Muscle of leg (tissue), 11 donors: ENCODE results near the gene MLEC. TPM values are rescaled to one million over a fixed set of nuclear protein-coding genes. Genes with fewer than 3 reads are reported as not detected.
A peak's percentile ranks its signal among the peaks of the same experiment; 100 is the strongest.

ENCODE experiments used
- DNase-seq: peaks from one replicate; pipeline ENCODE4 v3.0.0; 2013
- H3K27ac ChIP-seq: one replicate; pipeline ENCODE4 v1.5.1; 2013; ENCODE audit warnings: mild to moderate bottlenecking, low read length, control low read depth
- H3K27me3 ChIP-seq: one replicate; pipeline ENCODE4 v1.6.1; 2013; ENCODE audit warnings: low read length; ENCODE audit not compliant: control insufficient read depth, insufficient read depth
- H3K36me3 ChIP-seq: one replicate; pipeline ENCODE4 v1.6.1; 2013; ENCODE audit warnings: low read length; ENCODE audit not compliant: control insufficient read depth, insufficient read depth
- H3K4me1 ChIP-seq: one replicate; pipeline ENCODE4 v1.6.1; 2013; ENCODE audit warnings: low read length; ENCODE audit not compliant: control insufficient read depth, insufficient read depth
- H3K4me3 ChIP-seq: one replicate; pipeline ENCODE4 v1.5.1; 2013; ENCODE audit warnings: low read length, control low read depth
- H3K9me3 ChIP-seq: replicated peaks from 2 replicates; pipeline ENCODE4 v1.6.1; 2013; ENCODE audit warnings: low read depth, low read length; ENCODE audit not compliant: control insufficient read depth
- WGBS: methylation state at CpG from one replicate; pipeline ENCODE4 v1.1.5; 2013; ENCODE audit warnings: missing lambda C conversion rate; ENCODE audit not compliant: insufficient coverage; 5-methylcytosine and 5-hydroxymethylcytosine counted together
- polyA plus RNA-seq, 8 donors: library from polyadenylated mRNA; unstranded; fragments of 120-200 nt; gene quantifications; one replicate each; pipeline versions ENCODE4 v1.2.1 to v1.2.3, GENCODE V29; 2013; ENCODE audit warnings: inconsistent platforms in 1 of 8, low replicate concordance in 1 of 8; ENCODE audit not compliant: insufficient read length in 8 of 8, insufficient read depth in 1 of 8
- total RNA-seq: library from RNA; stranded (reverse); fragments of 120-200 nt; gene quantifications from one replicate; pipeline ENCODE4 v1.2.4, GENCODE V29; 2013

MLEC gene
- total and polyA plus RNA-seq, 9 donors: 60.5 to 98.4 (median 78.2) TPM

DNA sequence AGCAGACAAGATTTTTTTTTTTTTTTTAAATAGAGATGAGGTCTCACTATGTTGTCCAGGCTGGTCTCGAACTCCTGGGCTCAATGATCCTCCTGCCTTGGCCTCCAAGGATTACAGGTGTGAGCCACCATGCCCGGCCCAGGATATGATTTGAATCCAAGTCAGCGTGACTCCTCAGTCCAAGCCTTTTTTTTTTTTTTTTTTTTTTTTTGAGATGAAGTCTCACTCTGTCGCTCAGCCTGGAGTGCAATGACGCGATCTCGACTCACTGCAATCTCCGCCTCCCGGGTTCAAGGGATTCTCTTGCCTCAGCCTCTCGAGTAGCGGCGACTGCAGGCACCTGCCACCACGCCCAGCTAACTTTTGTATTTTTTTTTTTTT, 39.6 kb upstream of the MLEC start:
- no peak overlapping the region for H3K4me3 ChIP-seq
- H3K27me3 ChIP-seq: peaks cover 60% of the 10 kb centered on the region
- H3K36me3 ChIP-seq: no peaks in the 10 kb centered on the region
- DNase-seq: no peak
- peaks cover 18% of the 10 kb centered on the region for H3K4me1 ChIP-seq
- H3K27ac ChIP-seq: no peak overlapping the region
- WGBS: 93% methylated on average over 3 of the region's 13 CpGs
- H3K9me3 ChIP-seq: no peaks in the 10 kb centered on the region

DNA sequence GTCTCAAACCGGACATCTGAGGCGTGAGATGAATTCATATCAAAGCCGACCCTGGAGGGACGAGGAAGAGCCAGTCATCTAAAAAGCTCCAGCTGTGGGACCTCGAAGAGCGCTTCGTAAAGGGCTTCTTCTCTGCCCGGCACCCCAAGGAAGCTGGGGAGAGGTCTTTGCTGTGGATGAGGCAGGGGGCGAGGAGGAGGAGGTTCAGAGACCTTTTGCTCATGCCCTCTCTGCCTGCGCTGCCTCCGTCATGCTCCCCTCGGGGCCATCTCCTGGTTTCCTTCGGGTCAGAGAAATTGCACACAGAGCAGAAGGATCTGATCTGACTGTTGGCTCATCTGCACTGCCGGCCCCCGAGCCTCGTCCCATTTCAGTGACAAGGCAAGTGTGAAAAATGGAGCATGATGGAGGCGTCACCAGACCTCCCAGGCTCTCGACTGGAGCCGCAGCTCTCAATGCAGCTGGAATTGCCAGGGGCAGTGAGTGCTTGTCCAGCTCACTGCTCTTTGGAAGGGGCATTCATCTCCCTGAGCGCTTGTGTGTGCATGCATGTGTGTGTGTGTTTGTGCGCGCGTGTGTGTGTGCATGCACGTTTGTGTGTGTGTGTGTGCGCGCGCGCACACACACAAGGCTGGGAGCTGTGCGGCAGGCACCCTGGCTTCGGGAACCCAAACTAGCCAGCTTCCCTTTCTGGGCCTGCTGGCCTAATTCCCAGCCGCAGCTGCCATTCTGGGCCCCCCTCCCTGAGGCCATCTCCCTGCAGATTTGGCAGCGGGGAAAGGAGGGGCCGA, 37.3 kb upstream of the MLEC start:
- Histone ChIP-seq H3K9me3 (no peaks in the 10 kb centered on the region), H3K27me3 (peaks cover 38% of the 10 kb centered on the region), H3K4me3 (peak overlapping the region; percentile 27), H3K36me3 (no peaks in the 10 kb centered on the region), H3K27ac (peak overlapping the region; percentile 29), H3K4me1 (peaks cover 26% of the 10 kb centered on the region)
- WGBS: 8% methylated on average over 20 of the region's 33 CpGs
- DNase-seq: peak; percentile 59

DNA sequence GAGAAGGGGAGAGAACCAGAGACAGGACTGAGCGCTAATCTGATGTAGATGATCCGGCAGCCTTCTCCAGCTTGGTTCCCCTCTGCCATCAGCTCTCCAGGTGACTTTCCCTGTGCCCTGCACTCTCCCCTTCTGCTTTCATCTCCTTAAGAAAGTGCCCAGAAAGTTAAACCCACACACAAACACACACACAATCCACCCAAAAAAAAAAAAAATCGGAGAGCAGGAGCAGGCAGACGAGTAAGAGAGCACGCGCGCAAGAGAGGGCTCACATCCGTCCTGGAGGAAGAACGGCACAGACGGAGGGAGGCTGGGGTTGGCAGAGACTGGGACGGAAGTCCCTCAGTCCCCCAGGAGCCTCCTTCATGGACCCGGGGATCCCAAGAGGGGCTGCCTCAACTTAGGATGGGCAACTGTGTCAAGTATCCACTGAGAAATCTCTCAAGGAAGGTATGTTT, 36.7 kb upstream of the MLEC start:
- 41% methylated on average over 11 of the region's 12 CpGs for WGBS
- Histone ChIP-seq H3K4me1 (peaks cover 27% of the 10 kb centered on the region), H3K27ac (peak overlapping the region; percentile 29), H3K36me3 (no peaks in the 10 kb centered on the region), H3K9me3 (no peaks in the 10 kb centered on the region), H3K4me3 (peak overlapping the region; percentile 27), H3K27me3 (peaks cover 32% of the 10 kb centered on the region)
- DNase-seq: no peak

DNA sequence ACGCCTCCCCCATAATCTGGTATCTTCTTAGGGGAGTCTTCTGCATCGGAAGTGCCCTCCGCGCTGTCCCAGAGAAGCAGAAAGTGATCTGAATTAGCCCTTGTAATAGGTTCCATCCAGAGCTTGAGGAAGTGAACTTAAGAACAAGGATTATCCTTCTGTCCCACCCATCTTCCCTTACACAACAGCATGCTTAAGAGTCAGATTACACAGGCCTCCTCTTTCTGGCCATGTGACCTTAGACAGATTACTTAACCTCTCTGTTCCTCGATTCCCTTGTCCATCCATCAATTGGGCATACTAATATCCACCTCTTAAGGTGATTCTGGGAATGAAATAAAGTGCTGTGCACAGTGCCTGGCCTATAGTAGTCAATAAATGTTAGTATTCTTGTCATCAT, 35.1 kb upstream of the MLEC start:
- no peaks in the 10 kb centered on the region for H3K9me3 ChIP-seq
- no peaks in the 10 kb centered on the region for H3K36me3 ChIP-seq
- no peak overlapping the region for H3K27ac ChIP-seq
- H3K4me3 ChIP-seq: no peak overlapping the region
- H3K4me1 ChIP-seq: peaks cover 27% of the 10 kb centered on the region
- WGBS: no CpG with 5 or more reads among the region's 5 CpGs
- DNase-seq: no peak
- H3K27me3 ChIP-seq: peaks cover 22% of the 10 kb centered on the region

DNA sequence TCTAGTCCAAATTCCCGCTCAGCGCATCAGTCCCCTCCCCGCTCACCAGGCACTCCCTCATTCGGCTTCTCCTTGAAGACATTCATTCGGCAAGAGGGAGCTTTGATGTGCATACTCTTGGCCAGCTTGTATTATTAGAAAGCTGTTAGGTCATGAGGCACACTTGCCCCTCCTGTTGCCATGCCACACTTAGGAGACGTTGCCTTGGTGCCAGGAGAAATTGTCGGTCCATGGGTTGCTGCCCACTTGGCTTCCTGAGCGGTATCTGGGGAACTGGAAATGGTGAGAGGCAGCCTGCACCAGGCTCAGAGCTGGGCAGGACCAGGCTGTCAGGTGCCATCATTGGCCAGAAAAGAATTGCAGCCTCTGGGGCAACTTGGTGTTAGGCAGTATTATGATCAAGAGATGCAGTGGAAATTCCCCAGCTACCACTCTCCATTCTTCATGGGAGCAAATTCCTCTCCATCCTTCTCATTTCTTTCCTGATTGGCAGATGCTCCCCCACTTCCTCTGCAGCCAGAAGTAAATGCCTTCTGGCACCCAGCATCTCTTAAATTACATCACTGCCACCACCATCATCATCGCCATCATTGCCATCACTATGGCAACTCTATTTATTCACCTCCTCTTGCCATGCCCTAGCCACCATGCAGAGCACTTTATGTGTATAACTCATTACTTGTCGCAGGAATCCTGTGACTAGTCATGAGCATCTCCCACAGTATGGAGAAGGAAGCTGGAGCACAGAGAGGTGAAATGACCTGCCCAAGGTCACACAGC, 34.1 kb upstream of the MLEC start:
- H3K27ac ChIP-seq: no peak overlapping the region
- no peaks in the 10 kb centered on the region for H3K9me3 ChIP-seq
- H3K4me3 ChIP-seq: no peak overlapping the region
- H3K36me3 ChIP-seq: no peaks in the 10 kb centered on the region
- WGBS: 71% methylated on average over 8 of the region's 10 CpGs
- no peak for DNase-seq
- peaks cover 27% of the 10 kb centered on the region for H3K4me1 ChIP-seq
- H3K27me3 ChIP-seq: peaks cover 21% of the 10 kb centered on the region

DNA sequence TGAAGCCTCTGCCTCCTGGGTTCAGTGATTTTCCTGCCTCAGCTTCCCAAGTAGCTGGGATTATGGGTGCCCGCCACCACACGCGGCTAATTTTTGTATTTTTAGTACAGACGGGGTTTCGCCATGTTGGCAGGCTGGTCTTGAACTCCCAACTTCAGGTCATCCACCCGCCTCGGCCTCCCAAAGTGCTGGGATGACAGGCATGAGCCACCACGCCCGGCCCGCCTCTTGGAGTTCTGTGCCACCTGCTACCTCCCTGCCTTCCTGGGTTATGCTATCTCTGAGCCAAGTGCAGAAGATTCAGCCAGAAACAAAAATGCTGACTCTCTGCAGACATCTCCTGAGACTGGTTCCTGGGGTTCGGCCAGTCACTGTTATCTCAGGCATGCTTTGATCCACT, 33.3 kb upstream of the MLEC start:
- Histone ChIP-seq H3K4me3 (no peak overlapping the region), H3K27me3 (peaks cover 19% of the 10 kb centered on the region), H3K27ac (no peak overlapping the region), H3K36me3 (no peaks in the 10 kb centered on the region), H3K9me3 (no peaks in the 10 kb centered on the region), H3K4me1 (peaks cover 25% of the 10 kb centered on the region)
- 86% methylated on average over 8 of the region's 11 CpGs for WGBS
- DNase-seq: no peak

DNA sequence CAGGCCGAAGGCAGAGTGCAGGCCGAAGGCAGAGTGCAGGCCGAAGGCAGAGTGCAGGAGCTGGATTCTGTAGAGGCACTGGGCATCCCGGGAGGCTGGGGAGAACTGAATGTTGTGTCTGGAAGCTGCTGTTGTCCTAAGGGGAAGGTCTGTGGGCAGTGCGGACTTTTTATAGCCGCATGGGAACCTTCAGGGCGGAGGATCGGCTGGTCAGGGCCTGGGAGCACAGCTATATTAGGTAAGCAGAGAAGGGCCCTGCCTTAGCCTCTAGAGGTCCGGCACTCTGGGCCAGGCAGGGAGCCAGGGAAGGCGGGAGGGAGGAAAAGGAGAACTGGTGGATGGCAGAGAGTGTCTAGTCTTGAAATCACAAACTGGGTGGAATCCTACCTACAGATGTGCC, 32.3 kb upstream of the MLEC start:
- Histone ChIP-seq H3K4me1 (peaks cover 15% of the 10 kb centered on the region), H3K36me3 (no peaks in the 10 kb centered on the region), H3K4me3 (no peak overlapping the region), H3K27me3 (peaks cover 15% of the 10 kb centered on the region), H3K9me3 (no peaks in the 10 kb centered on the region), H3K27ac (no peak overlapping the region)
- DNase-seq: no peak
- WGBS: 62% methylated on average over 9 of the region's 10 CpGs

DNA sequence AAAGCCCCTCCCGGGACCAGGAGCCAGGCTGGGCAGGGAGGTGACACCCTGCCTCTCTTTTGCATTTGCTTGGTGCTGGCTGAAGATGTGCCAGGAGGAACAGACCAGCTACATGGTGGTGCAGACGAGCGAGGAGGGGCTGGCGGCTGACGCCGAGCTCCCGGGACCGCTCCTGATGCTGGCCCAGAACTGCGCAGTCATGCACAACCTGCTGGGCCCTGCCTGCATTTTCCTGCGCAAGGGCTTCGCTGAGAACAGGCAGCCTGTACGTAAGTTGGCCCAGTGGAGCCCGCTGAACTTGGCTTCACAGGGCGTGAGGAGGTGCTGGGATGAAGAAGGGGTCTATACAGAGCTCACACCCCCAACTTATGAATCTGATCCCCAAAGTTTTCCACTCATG, 30.9 kb upstream of the MLEC start:
- H3K36me3 ChIP-seq: no peaks in the 10 kb centered on the region
- no peak overlapping the region for H3K27ac ChIP-seq
- DNase-seq: no peak
- H3K27me3 ChIP-seq: peaks cover 5% of the 10 kb centered on the region
- no peaks in the 10 kb centered on the region for H3K9me3 ChIP-seq
- WGBS: 92% methylated on average over 11 of the region's 14 CpGs
- no peak overlapping the region for H3K4me3 ChIP-seq
- H3K4me1 ChIP-seq: peaks cover 9% of the 10 kb centered on the region

DNA sequence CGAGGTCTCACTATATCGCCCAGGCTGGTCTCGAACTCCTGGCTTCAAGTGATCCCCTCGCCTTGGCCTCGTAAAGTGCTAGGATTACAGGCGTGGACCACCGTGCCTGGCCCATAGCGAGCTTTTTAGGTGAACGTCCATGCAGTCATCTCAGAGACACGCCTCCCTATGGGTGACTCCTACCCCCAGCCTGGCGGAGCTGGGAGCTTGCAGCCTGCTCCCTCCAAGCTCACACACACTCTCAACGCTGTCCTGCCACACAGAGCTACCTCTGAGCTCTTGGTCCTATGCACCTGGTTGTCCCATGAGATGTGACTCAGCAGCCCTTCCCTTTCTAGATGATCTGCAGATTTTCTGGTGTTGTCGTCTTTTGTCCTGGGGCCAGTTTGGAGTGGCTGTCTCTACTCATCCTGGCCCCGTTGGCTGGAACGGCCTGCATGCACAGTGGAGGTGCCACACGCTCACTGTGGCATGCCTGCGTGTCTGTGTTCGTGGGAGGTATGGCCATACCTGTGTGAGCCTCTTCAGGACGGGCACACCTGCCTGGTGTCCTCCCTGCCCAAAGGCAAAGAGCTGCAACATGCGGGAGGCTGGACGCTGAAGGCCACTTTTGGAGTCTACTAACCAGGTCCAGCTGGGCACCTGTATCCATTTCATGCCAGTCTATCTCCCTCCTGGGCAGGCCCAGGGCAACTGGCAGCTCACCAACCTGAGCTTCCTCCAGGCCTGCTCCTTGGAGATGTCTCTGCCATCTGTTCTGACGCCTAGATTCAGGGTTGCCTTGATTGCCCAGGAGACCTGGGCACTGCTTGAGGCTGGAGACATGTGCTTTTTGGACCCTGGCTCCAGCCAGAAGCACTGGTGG, 28.4 kb upstream of the MLEC start:
- Histone ChIP-seq H3K27ac (no peak overlapping the region), H3K27me3 (no peaks in the 10 kb centered on the region), H3K4me1 (peaks cover 9% of the 10 kb centered on the region), H3K4me3 (no peak overlapping the region), H3K36me3 (no peaks in the 10 kb centered on the region), H3K9me3 (no peaks in the 10 kb centered on the region)
- WGBS: 82% methylated on average over 22 of the region's 22 CpGs
- no peak for DNase-seq

DNA sequence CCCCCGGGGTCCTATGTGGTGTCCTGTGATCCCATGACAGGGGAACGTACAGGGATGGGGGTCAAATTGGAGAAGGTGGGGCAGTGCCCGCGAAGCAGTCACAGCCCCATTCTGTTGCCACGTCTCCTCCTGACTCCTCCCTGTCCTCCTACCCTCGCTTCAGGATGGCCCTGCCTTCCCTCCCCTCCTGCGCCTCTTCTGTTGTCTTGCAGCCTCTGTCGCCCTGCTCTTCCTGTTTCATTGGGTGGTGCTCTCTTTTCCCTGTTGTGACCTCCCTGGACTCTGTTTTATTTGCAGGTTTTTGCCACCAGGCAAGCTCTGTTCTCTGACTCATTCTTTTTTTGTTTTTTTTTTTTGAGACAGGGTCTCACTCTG, 27.8 kb upstream of the MLEC start:
- Histone ChIP-seq H3K4me3 (no peak overlapping the region), H3K27ac (no peak overlapping the region), H3K36me3 (no peaks in the 10 kb centered on the region), H3K4me1 (peaks cover 6% of the 10 kb centered on the region), H3K9me3 (no peaks in the 10 kb centered on the region), H3K27me3 (no peaks in the 10 kb centered on the region)
- WGBS: 54% methylated on average over 4 of the region's 8 CpGs
- DNase-seq: no peak
